HUES6 (cell line): Measurements from ENCODE around the gene HP1BP3.

Experiments used
- H3K27ac ChIP-seq: 2 replicates; pipeline ENCODE4 v1.7.0; 2013; ENCODE audit warnings: low read depth, mild to moderate bottlenecking, low read length, inconsistent platforms
- H3K27me3 ChIP-seq: 2 replicates; pipeline ENCODE4 v1.6.1; 2013; ENCODE audit warnings: low read length; ENCODE audit not compliant: control insufficient read depth, insufficient read depth
- H3K36me3 ChIP-seq: 2 replicates; pipeline ENCODE4 v1.6.1; 2013; ENCODE audit warnings: low read length; ENCODE audit not compliant: control insufficient read depth, insufficient read depth
- H3K4me1 ChIP-seq: 2 replicates; pipeline ENCODE4 v1.6.1; 2013; ENCODE audit warnings: low read length; ENCODE audit not compliant: control insufficient read depth, insufficient read depth
- H3K4me3 ChIP-seq: 2 replicates; pipeline ENCODE4 v1.5.1; 2013; ENCODE audit warnings: low read depth, low read length
- H3K9ac ChIP-seq: one replicate; pipeline ENCODE4 v1.6.1; 2013; ENCODE audit warnings: mild to moderate bottlenecking, low read length
- H3K9me3 ChIP-seq: 2 replicates; pipeline ENCODE4 v1.6.1; 2013; ENCODE audit warnings: low read depth, low read length; ENCODE audit not compliant: control insufficient read depth, insufficient read depth

HP1BP3 gene

GRCh38 chr1:20770314-20771087, 16.6 kb downstream of the HP1BP3 start:
- Histone ChIP-seq H3K27me3 (no peaks in the 10 kb centered on the region), H3K9ac (no peak overlapping the region), H3K4me1 (no peaks in the 10 kb centered on the region), H3K36me3 (peaks cover 100% of the 10 kb centered on the region), H3K27ac (no peak overlapping the region), H3K4me3 (no peak overlapping the region), H3K9me3 (no peaks in the 10 kb centered on the region)

DNA sequence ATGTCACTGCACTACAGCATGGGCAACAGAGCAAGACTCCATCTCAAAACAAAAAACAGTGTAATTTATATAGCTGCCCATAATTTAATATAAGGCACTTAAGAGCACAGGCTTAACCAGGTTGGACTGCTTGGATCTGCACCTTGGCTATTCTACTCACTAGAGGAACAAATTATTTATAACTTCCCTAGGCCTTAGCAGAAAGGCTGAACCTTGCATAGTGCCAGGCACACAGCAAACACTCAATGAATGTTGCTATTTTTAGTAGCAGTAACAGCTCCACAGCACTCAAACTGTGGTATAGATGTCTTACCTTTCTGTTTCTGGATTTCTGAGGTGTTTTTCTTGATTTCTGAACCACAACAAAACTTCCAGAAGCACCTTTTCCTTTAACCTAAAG, 19.8 kb downstream of the HP1BP3 start:
- Histone ChIP-seq H3K4me1 (peaks cover 14% of the 10 kb centered on the region; the same call in 1 of the 2 replicates), H3K9me3 (no peaks in the 10 kb centered on the region), H3K9ac (no peak overlapping the region), H3K4me3 (no peak overlapping the region), H3K27me3 (no peaks in the 10 kb centered on the region), H3K27ac (no peak overlapping the region), H3K36me3 (peaks cover 99% of the 10 kb centered on the region)

- H3K4me1 ChIP-seq, result peaks cover 21% of the 10 kb centered on the region; the same call in 1 of the 2 replicates
- H3K36me3 ChIP-seq, result peaks cover 96% of the 10 kb centered on the region
- H3K4me3 ChIP-seq, result no peak overlapping the region
- H3K9ac ChIP-seq, result no peak overlapping the region
- H3K27me3 ChIP-seq, result no peaks in the 10 kb centered on the region
- no peaks in the 10 kb centered on the region for H3K9me3 ChIP-seq
- H3K27ac ChIP-seq, result no peak overlapping the region
Observed at GRCh38 chr1:20763417-20763816, 23.7 kb downstream of the HP1BP3 start.

DNA sequence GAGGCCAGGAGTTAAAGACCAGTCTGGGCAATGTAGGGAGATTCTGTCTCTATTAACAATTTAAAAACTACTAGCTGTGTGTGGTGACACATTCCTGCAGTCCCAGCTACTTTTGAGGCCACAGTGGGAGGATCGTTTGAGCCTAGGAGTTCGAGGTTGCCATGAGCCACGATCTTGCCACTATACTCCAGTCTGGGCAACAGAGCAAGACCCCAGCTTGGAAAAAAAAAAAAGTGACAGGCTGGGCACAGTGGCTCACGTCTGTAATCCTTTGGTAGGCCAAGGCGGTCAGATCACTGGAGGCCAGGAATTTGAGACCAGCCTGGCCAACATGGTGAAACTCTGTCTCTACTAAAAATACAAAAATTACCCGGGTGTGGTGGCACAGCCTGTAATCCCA, 26.8 kb downstream of the HP1BP3 start:
- Histone ChIP-seq H3K36me3 (peaks cover 94% of the 10 kb centered on the region), H3K4me3 (no peak overlapping the region), H3K27me3 (no peaks in the 10 kb centered on the region), H3K4me1 (peaks cover 21% of the 10 kb centered on the region; the same call in 1 of the 2 replicates), H3K9me3 (no peaks in the 10 kb centered on the region), H3K9ac (no peak overlapping the region), H3K27ac (no peak overlapping the region)

DNA sequence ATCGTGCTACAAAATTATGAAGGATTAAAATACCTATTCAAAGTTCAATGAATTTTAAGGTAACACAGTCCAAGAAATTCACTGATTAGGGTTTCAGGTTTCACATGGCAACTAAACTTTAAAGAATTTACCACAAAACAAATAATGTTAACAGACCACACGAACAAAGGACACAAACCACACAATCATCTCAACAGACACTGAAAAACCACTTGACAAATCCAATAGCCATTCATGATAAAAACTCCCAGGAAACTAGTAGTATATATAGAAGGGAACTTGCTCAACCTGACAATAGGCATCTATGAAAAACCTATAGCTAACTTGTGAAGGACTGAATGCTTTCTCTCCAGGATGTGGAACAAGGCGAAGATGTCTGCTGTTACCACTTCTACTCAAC, 33.5 kb downstream of the HP1BP3 start:
- H3K27me3 ChIP-seq, result no peaks in the 10 kb centered on the region
- no peaks in the 10 kb centered on the region for H3K4me1 ChIP-seq
- H3K9me3 ChIP-seq, result no peaks in the 10 kb centered on the region
- H3K9ac ChIP-seq, result no peak overlapping the region
- H3K36me3 ChIP-seq, result peaks cover 82% of the 10 kb centered on the region
- no peak overlapping the region for H3K4me3 ChIP-seq
- H3K27ac ChIP-seq, result no peak overlapping the region

DNA sequence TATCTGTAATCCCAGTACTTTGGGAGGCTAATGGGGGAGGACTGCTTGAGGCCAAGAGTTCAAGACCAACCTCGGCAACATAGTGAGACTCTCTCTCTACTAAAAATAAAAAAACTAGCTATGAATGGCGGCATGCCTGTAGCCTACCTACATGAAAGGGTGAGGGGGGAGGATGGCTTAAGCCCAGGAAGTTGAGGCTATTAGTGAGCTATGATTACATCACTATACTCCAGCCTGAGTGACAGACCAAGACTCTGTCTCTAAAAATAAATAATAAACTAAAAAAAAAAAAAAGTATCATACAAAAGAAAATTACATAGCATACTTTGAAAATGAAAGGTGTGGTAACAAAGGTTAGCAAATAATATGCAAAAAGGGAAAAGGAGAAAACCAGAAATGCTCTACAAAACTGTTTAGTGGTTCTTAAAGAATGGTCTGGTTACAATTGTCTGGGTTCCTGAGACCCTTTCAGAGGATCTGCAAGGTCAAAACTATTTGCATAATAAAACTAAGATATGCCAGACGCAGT, 35.6 kb downstream of the HP1BP3 start:
- H3K4me1 ChIP-seq, result no peaks in the 10 kb centered on the region
- peaks cover 84% of the 10 kb centered on the region for H3K36me3 ChIP-seq
- no peak overlapping the region for H3K27ac ChIP-seq
- no peak overlapping the region for H3K4me3 ChIP-seq
- H3K9ac ChIP-seq, result no peak overlapping the region
- no peaks in the 10 kb centered on the region for H3K9me3 ChIP-seq
- H3K27me3 ChIP-seq, result no peaks in the 10 kb centered on the region

DNA sequence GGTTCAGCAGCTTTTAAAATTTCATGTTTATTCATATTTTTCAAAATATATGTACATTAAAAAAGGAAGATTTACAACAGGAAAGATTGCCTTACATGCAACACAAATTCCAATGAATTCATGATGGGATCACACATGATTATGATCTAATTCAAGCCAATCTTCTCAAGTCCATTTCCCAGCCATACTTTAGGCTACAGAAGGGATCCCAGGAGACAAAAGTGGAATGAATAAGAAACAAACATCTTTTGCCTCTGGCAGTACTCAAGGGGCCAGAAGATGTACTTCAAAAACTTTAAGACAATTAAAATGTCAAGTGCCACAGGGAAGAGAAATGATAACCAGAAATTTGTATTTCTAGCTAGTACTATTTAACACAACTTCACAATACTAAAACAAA, 44.4 kb downstream of the HP1BP3 start:
- Histone ChIP-seq H3K27me3 (no peaks in the 10 kb centered on the region), H3K4me3 (no peak overlapping the region), H3K9ac (no peak overlapping the region), H3K9me3 (no peaks in the 10 kb centered on the region), H3K4me1 (no peaks in the 10 kb centered on the region), H3K36me3 (peaks cover 93% of the 10 kb centered on the region), H3K27ac (no peak overlapping the region)

DNA sequence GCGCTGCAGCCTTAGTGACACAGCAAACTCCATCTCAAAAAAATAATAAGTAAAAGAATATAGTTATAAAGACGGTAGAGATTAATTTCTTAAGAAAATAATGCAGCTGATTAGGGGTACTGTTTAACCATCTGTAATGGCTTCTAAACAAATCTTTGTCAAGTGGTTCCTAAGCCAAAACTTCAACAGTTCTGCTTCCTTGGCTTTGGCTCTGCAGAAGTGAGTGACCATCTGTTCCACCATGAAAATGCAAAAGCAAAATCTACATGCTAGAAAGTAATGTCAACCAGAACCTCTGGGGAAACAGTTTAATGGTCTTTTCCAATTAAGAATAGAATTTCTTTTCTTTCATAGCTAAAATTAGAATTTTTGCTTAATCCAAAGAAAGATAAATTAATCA, 46.3 kb downstream of the HP1BP3 start:
- H3K36me3 ChIP-seq, result peaks cover 80% of the 10 kb centered on the region
- H3K4me3 ChIP-seq, result no peak overlapping the region

GRCh38 chr1:20739225-20739624, 47.9 kb downstream of the HP1BP3 start:
- Histone ChIP-seq H3K9ac (no peak overlapping the region), H3K9me3 (no peaks in the 10 kb centered on the region), H3K27me3 (no peaks in the 10 kb centered on the region), H3K4me1 (no peaks in the 10 kb centered on the region), H3K4me3 (no peak overlapping the region), H3K27ac (no peak overlapping the region), H3K36me3 (peaks cover 64% of the 10 kb centered on the region)

More for the DNA sequence above, 46.3 kb downstream of the HP1BP3 start:
- H3K4me1 ChIP-seq, result no peaks in the 10 kb centered on the region
- no peak overlapping the region for H3K9ac ChIP-seq
- H3K27me3 ChIP-seq, result no peaks in the 10 kb centered on the region
- H3K9me3 ChIP-seq, result no peaks in the 10 kb centered on the region
- no peak overlapping the region for H3K27ac ChIP-seq

DNA sequence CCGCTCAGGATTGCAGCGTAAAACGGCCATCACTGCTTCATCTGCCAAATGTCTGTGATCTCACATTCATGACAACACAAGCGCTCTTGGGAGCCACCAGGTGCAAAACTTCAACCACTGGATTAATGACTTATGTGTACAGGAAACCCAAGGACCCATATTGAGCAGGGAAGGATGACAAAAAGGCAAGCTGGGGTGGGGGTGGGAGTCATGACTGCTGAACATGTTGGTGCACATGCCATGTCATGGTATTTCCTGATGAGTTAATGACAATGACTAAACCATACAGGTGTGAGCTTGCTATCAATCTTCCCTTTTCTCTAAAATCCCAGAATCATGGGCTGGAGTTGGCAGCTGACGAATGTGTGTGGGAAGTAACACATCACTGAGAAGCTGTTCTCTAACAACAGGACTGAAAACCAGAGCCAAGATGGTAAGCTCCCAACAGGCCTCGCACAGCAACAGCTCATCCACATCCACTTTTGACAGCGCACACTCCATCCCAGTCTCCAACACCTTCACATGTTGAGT, 51.5 kb downstream of the HP1BP3 start:
- Histone ChIP-seq H3K9me3 (no peaks in the 10 kb centered on the region), H3K9ac (no peak overlapping the region), H3K4me3 (no peak overlapping the region), H3K36me3 (peaks cover 30% of the 10 kb centered on the region), H3K4me1 (peaks cover 8% of the 10 kb centered on the region), H3K27me3 (peaks cover 32% of the 10 kb centered on the region), H3K27ac (no peak overlapping the region)

DNA sequence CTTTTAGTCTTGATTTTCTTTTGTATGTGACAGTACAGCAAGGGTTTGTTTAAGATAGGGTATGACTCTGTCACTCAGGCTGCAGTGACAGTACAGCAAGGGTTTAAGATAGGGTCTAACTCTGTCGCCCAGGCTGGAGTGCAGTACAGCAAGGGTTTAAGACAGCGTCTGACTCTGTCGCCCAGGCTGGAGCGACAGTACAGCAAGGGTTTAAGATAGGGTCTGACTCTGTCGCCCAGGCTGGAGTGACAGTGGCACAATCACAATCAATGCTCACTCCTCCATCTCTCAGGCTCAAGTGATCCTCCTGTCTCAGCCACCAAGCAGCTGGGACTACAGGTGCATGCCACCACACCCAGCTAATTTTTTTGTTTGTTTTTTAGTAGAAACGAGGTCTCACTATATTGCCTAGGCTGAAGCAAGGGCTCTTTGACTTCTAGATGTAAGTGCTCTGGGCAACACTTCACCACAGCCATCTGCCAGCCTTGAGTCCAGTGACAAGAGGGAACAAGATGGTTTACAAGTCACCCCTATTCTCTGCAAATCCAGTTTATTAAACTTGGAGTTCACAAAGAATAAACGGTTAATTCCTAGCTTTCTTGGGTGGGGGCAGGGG, 53.6 kb downstream of the HP1BP3 start:
- H3K36me3 ChIP-seq, result peaks cover 11% of the 10 kb centered on the region; the same call in 1 of the 2 replicates
- peak overlapping the region; percentile 12 for H3K9ac ChIP-seq
- peaks cover 51% of the 10 kb centered on the region for H3K27me3 ChIP-seq
- peaks cover 24% of the 10 kb centered on the region for H3K4me1 ChIP-seq
- no peak overlapping the region for H3K27ac ChIP-seq
- peak overlapping the region; percentile 62 for H3K4me3 ChIP-seq
- H3K9me3 ChIP-seq, result no peaks in the 10 kb centered on the region
